Fibroblast of skin of left quadriceps (primary cell): ENCODE measurements around the gene PHPT1.
A peak's percentile ranks its signal among the peaks of the same experiment; 100 is the strongest.
"Not testable (repeated sequence)": the region's sequence is repeated elsewhere in the genome, so short reads cannot be mapped to it uniquely, and the experiment has no call there.

Source experiments
- DNase-seq, 2 experiments: peaks; one replicate each; pipeline ENCODE4 v3.0.0-alpha.2; 2013; ENCODE audit warnings: low read depth in 2 of 2

PHPT1 gene

GRCh38 chr9:136883670-136884069 is 34.5 kb downstream of the PHPT1 start:
- not testable (repeated sequence) for DNase-seq

- DNase-seq, result peak; percentile 98
Measured at GRCh38 chr9:136885950-136886578, 36.9 kb downstream of the PHPT1 start, which contains the start of gene TRAF2. Gene TRAF2, plus strand, starts transcription at chr9:136886516. Its CDS starts 12,225 bp downstream, at chr9:136898741.

- no peak for DNase-seq
Measured at GRCh38 chr9:136886610-136887597, 37.7 kb downstream of the PHPT1 start.

GRCh38 chr9:136888454-136888853 is 39.2 kb downstream of the PHPT1 start:
- DNase-seq, result no peak

GRCh38 chr9:136889858-136890257 is 40.6 kb downstream of the PHPT1 start:
- no peak for DNase-seq

GRCh38 chr9:136890661-136891060 is 41.5 kb downstream of the PHPT1 start:
- no peak for DNase-seq

- no peak for DNase-seq
Measured at GRCh38 chr9:136896027-136896426, 46.8 kb downstream of the PHPT1 start.

- DNase-seq, result no peak
Measured at GRCh38 chr9:136898483-136899100, 49.4 kb downstream of the PHPT1 start.

GRCh38 chr9:136899196-136899595 is 50.0 kb downstream of the PHPT1 start:
- no peak for DNase-seq

GRCh38 chr9:136900556-136900955 is 51.3 kb downstream of the PHPT1 start:
- no peak for DNase-seq
